Measurements from ENCODE around the gene RER1. TPM values are rescaled to one million over a fixed set of nuclear protein-coding genes. Genes with fewer than 3 reads are reported as not detected.

The RER1 gene
- total and polyA plus RNA-seq, 7 donors, result 68.8 to 119 (median 90.0) TPM

- 10 to 43% (median 31%) methylated on average over 1 to 2 of the region's 2 CpGs for WGBS, 3 donors
- Histone ChIP-seq H3K27ac (no peak overlapping the region), H3K36me3 (ENCODE audit: insufficient read depth in 1 of 2, low read depth in 1 of 2) (no peaks in the 10 kb centered on the region), H3K27me3 (ENCODE audit: insufficient read depth in 3 of 3, low read length in 2 of 3) (peaks cover 0 to 70% (median 6%) of the 10 kb centered on the region in 3 donors), H3K9me3 (no peaks in the 10 kb centered on the region), H3K4me1 (no peaks in the 10 kb centered on the region), H3K4me3 (no peak overlapping the region)
- TF ChIP-seq CTCF (IDR thresholded peaks at IDR 0.05), result no peak
- no peak for DNase-seq
- intact Hi-C loops (cut with DNase I), result no loop called here
- no peak for ATAC-seq
Measured at GRCh38 chr1:2435746-2436355, 44.2 kb downstream of the RER1 start.

DNA sequence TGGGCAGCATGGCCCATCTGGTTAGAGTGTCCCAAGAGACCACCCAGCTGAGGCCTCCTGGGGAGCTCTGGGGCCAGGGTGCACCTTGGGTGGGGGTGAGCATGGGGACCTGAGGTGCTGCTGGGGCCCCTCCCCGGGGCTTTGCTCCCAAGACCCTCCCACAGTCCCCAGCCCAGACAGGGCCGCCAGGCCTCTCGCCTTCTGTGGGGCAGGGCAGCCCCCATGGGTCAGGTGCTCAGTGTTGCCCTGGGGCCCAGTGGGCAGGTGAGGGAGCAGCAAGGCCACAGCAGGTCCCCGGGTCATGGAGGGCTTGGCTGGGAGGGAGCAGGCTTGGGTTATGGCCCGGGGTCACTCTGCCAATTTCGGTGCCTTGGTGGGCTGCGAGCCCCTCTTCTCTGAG lies 45.2 kb downstream of the RER1 start:
- intact Hi-C loops (cut with DNase I), result no loop called here
- 71 to 82% (median 76%) methylated on average over 6 to 7 of the region's 7 CpGs for WGBS, 3 donors
- H3K36me3 ChIP-seq (ENCODE audit: insufficient read depth in 1 of 2, low read depth in 1 of 2), result no peaks in the 10 kb centered on the region

DNA sequence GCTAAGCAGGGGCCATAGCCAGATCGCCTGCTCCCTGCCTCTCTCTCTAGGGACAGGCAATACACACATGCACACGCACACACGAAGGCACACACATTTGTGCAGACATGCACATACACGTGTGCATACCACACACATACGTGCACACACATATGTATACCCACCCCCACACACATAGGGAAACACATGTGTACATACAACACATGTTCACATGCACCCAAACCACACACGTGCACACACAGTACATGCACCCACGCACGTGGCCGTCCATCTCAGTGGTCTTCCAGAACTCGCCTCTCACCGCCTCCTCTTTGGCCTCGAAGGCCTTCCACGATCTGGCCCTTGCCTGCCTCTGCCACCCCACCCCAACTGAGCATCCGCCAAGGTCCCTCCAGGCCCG lies 46.0 kb downstream of the RER1 start:
- Histone ChIP-seq H3K4me1 (no peaks in the 10 kb centered on the region), H3K36me3 (ENCODE audit: insufficient read depth in 1 of 2, low read depth in 1 of 2) (no peaks in the 10 kb centered on the region), H3K4me3 (no peak overlapping the region), H3K9me3 (no peaks in the 10 kb centered on the region), H3K27ac (no peak overlapping the region), H3K27me3 (ENCODE audit: insufficient read depth in 3 of 3, low read length in 2 of 3) (peaks cover 0 to 73% (median 8%) of the 10 kb centered on the region in 3 donors)
- ATAC-seq, result no peak
- 58 to 72% (median 62%) methylated on average over 15 of the region's 15 CpGs for WGBS, 3 donors
- DNase-seq, result no peak
- no peak for TF ChIP-seq CTCF (IDR thresholded peaks at IDR 0.05)
- intact Hi-C loops (cut with DNase I), result no loop called here

More for the DNA sequence above, 45.2 kb downstream of the RER1 start:
- Histone ChIP-seq H3K9me3 (no peaks in the 10 kb centered on the region), H3K4me1 (no peaks in the 10 kb centered on the region), H3K27me3 (ENCODE audit: insufficient read depth in 3 of 3, low read length in 2 of 3) (peaks cover 0 to 73% (median 6%) of the 10 kb centered on the region in 3 donors), H3K27ac (no peak overlapping the region), H3K4me3 (no peak overlapping the region)
- TF ChIP-seq CTCF (IDR thresholded peaks at IDR 0.05), result no peak
- DNase-seq (no peak), ATAC-seq (no peak)

DNA sequence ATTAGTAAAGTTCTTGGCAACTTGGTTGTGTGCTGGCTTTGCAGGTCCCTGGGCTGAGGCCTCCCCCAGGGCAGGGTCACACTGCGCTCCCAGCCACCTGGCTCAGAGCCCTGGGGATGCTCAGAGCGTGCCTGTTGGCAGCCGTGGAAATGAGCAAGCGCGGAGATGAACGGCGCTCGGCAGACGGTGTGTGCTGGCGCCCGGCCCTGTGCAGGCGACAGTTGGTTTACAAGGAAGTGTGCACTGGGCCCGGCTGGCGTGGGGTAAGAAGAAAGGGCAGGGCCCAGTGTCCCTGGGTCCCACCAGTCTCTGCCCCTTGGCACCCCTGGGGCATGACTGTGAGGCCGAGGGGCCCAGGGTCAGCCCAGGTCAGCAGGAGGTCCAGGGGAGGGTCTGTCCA lies 46.4 kb downstream of the RER1 start:
- no peak for TF ChIP-seq CTCF (IDR thresholded peaks at IDR 0.05)

DNA sequence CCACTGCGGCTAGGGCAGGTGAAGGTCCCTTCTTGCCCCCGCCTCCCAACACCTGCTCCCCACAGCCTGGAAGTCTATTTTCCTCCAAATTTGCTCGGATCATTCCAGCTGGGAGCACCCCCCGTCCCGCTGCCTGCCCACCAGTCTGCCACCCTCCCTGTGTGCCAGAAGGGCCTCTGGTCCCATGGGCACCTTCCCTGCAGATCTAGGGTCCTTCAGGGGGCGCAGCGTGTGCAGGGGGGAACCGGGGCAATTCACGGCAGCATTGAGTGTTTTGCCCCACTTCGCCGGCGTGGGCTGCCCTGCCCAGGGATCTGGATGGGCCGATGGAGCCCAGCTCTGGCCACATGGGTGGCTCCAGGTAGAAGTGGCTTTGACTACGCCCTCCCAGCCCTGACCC lies 47.0 kb downstream of the RER1 start:
- Histone ChIP-seq H3K9me3 (no peaks in the 10 kb centered on the region), H3K27ac (no peak overlapping the region), H3K36me3 (ENCODE audit: insufficient read depth in 1 of 2, low read depth in 1 of 2) (no peaks in the 10 kb centered on the region), H3K4me3 (no peak overlapping the region), H3K4me1 (peaks cover 3% of the 10 kb centered on the region), H3K27me3 (ENCODE audit: insufficient read depth in 3 of 3, low read length in 2 of 3) (peaks cover 2 to 73% (median 9%) of the 10 kb centered on the region in 3 donors)
- DNase-seq (no peak), ATAC-seq (no peak)
- no peak for TF ChIP-seq CTCF (IDR thresholded peaks at IDR 0.05)
- 78 to 83% (median 80%) methylated on average over 14 of the region's 14 CpGs for WGBS, 3 donors
- intact Hi-C loops (cut with DNase I), result no loop called here

More for the DNA sequence above, 46.4 kb downstream of the RER1 start:
- Histone ChIP-seq H3K36me3 (ENCODE audit: insufficient read depth in 1 of 2, low read depth in 1 of 2) (no peaks in the 10 kb centered on the region), H3K4me3 (no peak overlapping the region), H3K4me1 (no peaks in the 10 kb centered on the region), H3K27ac (no peak overlapping the region), H3K27me3 (ENCODE audit: insufficient read depth in 3 of 3, low read length in 2 of 3) (peaks cover 2 to 73% (median 9%) of the 10 kb centered on the region in 3 donors), H3K9me3 (no peaks in the 10 kb centered on the region)
- intact Hi-C loops (cut with DNase I), result no loop called here
- ATAC-seq (no peak), DNase-seq (no peak)
- 27 to 35% (median 28%) methylated on average over 14 to 15 of the region's 15 CpGs for WGBS, 3 donors

Data from psoas muscle (tissue), 8 donors.